LNCaP clone FGC (cell line): ENCODE data around the gene OXER1.
"Not testable (repeated sequence)": the region's sequence is repeated elsewhere in the genome, so short reads cannot be mapped to it uniquely, and the experiment has no call there.

Experiments used
- DNase-seq: peaks from one replicate; pipeline ENCODE4 v3.0.0-alpha.2; 2011; ENCODE audit warnings: low read depth
- H3K4me3 ChIP-seq: 2 replicates; pipeline ENCODE4 v1.5.1; 2011; ENCODE audit warnings: mild to moderate bottlenecking, low read depth, low read length, control low read depth
- CTCF ChIP-seq: IDR thresholded peaks from 2 replicates; pipeline ENCODE4 v1.5.1; 2012; ENCODE audit warnings: mild to moderate bottlenecking; ENCODE audit not compliant: control insufficient read depth, insufficient read depth; ENCODE audit errors: extremely low read depth

The OXER1 gene

GRCh38 chr2:42741140-42741539 is 22.8 kb downstream of the OXER1 start:
- no peak overlapping the region for H3K4me3 ChIP-seq
- no peak for DNase-seq
- TF ChIP-seq CTCF: no peak

- no peak overlapping the region for H3K4me3 ChIP-seq
- no peak for TF ChIP-seq CTCF
- no peak for DNase-seq
These were observed 27.2 kb downstream of the OXER1 start for GRCh38 chr2:42736598-42737322.

GRCh38 chr2:42733852-42734251 is 30.1 kb downstream of the OXER1 start:
- peak; percentile 35 for DNase-seq
- TF ChIP-seq CTCF: no peak
- H3K4me3 ChIP-seq: no peak overlapping the region

- H3K4me3 ChIP-seq, DNase-seq: not testable (repeated sequence)
These were observed 32.6 kb downstream of the OXER1 start for GRCh38 chr2:42731316-42731715.

- H3K4me3 ChIP-seq: no peak overlapping the region
- no peak for TF ChIP-seq CTCF
- DNase-seq: no peak
These were observed 37.3 kb downstream of the OXER1 start for GRCh38 chr2:42726680-42727079.

GRCh38 chr2:42725657-42726056 is 38.3 kb downstream of the OXER1 start:
- DNase-seq: no peak
- H3K4me3 ChIP-seq: no peak overlapping the region
- TF ChIP-seq CTCF: no peak

GRCh38 chr2:42724886-42725285 is 39.0 kb downstream of the OXER1 start:
- no peak overlapping the region for H3K4me3 ChIP-seq
- no peak for TF ChIP-seq CTCF
- no peak for DNase-seq

- TF ChIP-seq CTCF: no peak
- H3K4me3 ChIP-seq: no peak overlapping the region
- DNase-seq: no peak
These were observed 40.5 kb downstream of the OXER1 start for GRCh38 chr2:42723465-42723864.
